ENCODE measurements around the gene CALD1. TPM values are rescaled to one million over a fixed set of nuclear protein-coding genes. Genes with fewer than 3 reads are reported as not detected.

The CALD1 gene
- total and polyA plus RNA-seq, 2 donors, result 17.8 to 78.9 TPM

DNA sequence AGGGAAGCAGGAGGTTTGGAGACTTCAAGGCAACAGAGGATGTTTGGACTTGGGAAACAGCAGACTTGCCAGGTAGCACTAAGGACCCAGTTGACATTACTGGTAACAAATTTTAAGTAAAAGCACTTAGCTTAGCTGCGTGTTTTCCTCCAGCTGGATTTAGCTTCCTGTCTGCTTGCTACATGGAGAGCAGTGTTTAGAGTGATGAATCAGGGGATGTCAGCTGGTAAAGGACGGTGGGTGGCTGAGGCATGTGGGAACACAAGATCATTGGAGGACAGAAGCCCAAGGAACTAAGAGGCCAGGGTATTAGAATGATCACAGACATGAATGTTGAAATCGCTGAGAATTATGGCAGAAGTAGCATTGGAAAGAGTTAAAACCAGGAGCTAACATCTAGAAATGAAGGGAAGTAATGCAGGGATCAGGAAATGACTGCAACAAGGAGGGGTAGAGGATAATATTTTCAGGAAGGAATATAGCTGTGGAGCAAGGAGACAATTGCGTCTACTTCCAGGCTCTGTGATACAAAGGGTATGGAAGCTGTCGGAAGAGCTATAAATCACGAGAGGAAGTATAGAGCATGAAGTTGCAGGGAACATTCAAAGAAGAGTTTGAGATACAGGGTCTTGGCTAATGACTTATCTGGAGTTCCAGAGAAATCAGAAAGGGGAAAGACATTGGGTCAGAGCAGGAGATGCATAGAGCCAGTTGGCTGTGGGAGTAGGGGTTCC lies 34.4 kb downstream of the CALD1 start:
- Histone ChIP-seq H3K4me1 (ENCODE audit: control insufficient read depth in 2 of 2, insufficient read depth in 2 of 2, low read length in 2 of 2) (no peaks in the 10 kb centered on the region), H3K9me3 (ENCODE audit: control insufficient read depth in 2 of 2, insufficient read depth in 1 of 2, low read length in 1 of 2) (no peaks in the 10 kb centered on the region), H3K4me3 (ENCODE audit: low read length in 2 of 2) (no peak overlapping the region), H3K36me3 (ENCODE audit: control insufficient read depth in 2 of 2, insufficient read depth in 2 of 2, low read length in 1 of 2) (no peaks in the 10 kb centered on the region), H3K27me3 (ENCODE audit: control insufficient read depth in 2 of 2, insufficient read depth in 1 of 2, low read length in 1 of 2) (no peaks in the 10 kb centered on the region), H3K27ac (ENCODE audit: low read depth in 1 of 2, low read length in 1 of 2) (no peak overlapping the region)
- WGBS, result 81% methylated on average over 6 of the region's 6 CpGs
- no peak for DNase-seq (ENCODE audit: low read depth in 6 of 9, low spot score in 9 of 9)

- DNase-seq (ENCODE audit: low read depth in 6 of 9, low spot score in 9 of 9), result no peak
- H3K27ac ChIP-seq (ENCODE audit: low read depth in 1 of 2, low read length in 1 of 2), result no peak overlapping the region
- no peaks in the 10 kb centered on the region for H3K36me3 ChIP-seq (ENCODE audit: control insufficient read depth in 2 of 2, insufficient read depth in 2 of 2, low read length in 1 of 2)
- 95% methylated on average over 4 of the region's 4 CpGs for WGBS
- no peaks in the 10 kb centered on the region for H3K9me3 ChIP-seq (ENCODE audit: control insufficient read depth in 2 of 2, insufficient read depth in 1 of 2, low read length in 1 of 2)
- no peaks in the 10 kb centered on the region for H3K27me3 ChIP-seq (ENCODE audit: control insufficient read depth in 2 of 2, insufficient read depth in 1 of 2, low read length in 1 of 2)
- H3K4me3 ChIP-seq (ENCODE audit: low read length in 2 of 2), result no peak overlapping the region
- no peaks in the 10 kb centered on the region for H3K4me1 ChIP-seq (ENCODE audit: control insufficient read depth in 2 of 2, insufficient read depth in 2 of 2, low read length in 2 of 2)
These were observed 35.4 kb downstream of the CALD1 start for GRCh38 chr7:134814730-134815364.

GRCh38 chr7:134818613-134819345 lies 39.3 kb downstream of the CALD1 start:
- Histone ChIP-seq H3K9me3 (ENCODE audit: control insufficient read depth in 2 of 2, insufficient read depth in 1 of 2, low read length in 1 of 2) (no peaks in the 10 kb centered on the region), H3K4me3 (ENCODE audit: low read length in 2 of 2) (no peak overlapping the region), H3K27me3 (ENCODE audit: control insufficient read depth in 2 of 2, insufficient read depth in 1 of 2, low read length in 1 of 2) (no peaks in the 10 kb centered on the region), H3K36me3 (ENCODE audit: control insufficient read depth in 2 of 2, insufficient read depth in 2 of 2, low read length in 1 of 2) (no peaks in the 10 kb centered on the region), H3K27ac (ENCODE audit: low read depth in 1 of 2, low read length in 1 of 2) (no peak overlapping the region), H3K4me1 (ENCODE audit: control insufficient read depth in 2 of 2, insufficient read depth in 2 of 2, low read length in 2 of 2) (no peaks in the 10 kb centered on the region)
- no peak for DNase-seq (ENCODE audit: low read depth in 6 of 9, low spot score in 9 of 9)
- WGBS, result 96% methylated on average over 9 of the region's 9 CpGs

GRCh38 chr7:134819401-134819800 lies 40.0 kb downstream of the CALD1 start:
- 95% methylated on average over 4 of the region's 4 CpGs for WGBS

DNA sequence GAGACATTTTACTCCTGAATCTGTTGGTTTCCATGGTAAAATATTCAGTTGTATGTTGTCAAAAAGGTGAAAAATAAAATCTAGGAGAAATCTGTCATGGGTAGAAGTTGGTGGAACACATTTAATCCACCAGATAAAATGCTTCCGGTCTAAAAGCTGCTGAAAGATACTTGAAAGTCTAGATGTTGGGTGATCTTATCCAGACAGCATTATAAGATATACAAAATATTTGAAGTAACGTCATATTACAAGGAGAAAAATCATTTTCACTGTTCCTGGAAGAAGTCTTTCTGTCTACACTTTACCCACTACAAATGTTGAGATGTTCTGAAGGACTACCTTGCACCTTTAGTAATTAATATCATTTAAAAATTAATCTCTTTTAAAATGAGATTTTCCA lies 40.9 kb downstream of the CALD1 start:
- WGBS, result 93% methylated on average over 2 of the region's 2 CpGs

More at GRCh38 chr7:134819401-134819800, 40.0 kb downstream of the CALD1 start:
- no peaks in the 10 kb centered on the region for H3K4me1 ChIP-seq (ENCODE audit: control insufficient read depth in 2 of 2, insufficient read depth in 2 of 2, low read length in 2 of 2)
- no peak overlapping the region for H3K4me3 ChIP-seq (ENCODE audit: low read length in 2 of 2)
- no peak for DNase-seq (ENCODE audit: low read depth in 6 of 9, low spot score in 9 of 9)
- no peak overlapping the region for H3K27ac ChIP-seq (ENCODE audit: low read depth in 1 of 2, low read length in 1 of 2)
- H3K9me3 ChIP-seq (ENCODE audit: control insufficient read depth in 2 of 2, insufficient read depth in 1 of 2, low read length in 1 of 2), result no peaks in the 10 kb centered on the region
- H3K27me3 ChIP-seq (ENCODE audit: control insufficient read depth in 2 of 2, insufficient read depth in 1 of 2, low read length in 1 of 2), result no peaks in the 10 kb centered on the region
- H3K36me3 ChIP-seq (ENCODE audit: control insufficient read depth in 2 of 2, insufficient read depth in 2 of 2, low read length in 1 of 2), result no peaks in the 10 kb centered on the region

DNA sequence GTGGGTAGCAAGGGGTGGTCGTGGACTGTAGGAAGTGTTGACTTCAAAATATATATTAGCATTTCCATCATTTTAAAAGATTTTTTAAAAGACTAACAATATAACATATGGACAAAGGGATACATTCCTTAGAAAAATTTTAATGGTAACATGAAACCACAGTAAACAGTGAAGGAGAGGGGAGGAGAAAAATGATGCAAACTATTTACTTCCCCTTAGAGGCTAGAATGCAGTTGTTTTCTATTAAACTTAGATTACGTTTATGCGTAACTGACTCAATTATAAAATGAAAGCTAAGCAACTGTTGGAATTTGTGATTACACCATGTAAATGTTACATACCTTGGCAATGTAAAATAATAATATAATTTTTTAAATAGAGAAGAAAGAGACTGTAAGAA lies 41.3 kb downstream of the CALD1 start:
- no peaks in the 10 kb centered on the region for H3K9me3 ChIP-seq (ENCODE audit: control insufficient read depth in 2 of 2, insufficient read depth in 1 of 2, low read length in 1 of 2)
- H3K36me3 ChIP-seq (ENCODE audit: control insufficient read depth in 2 of 2, insufficient read depth in 2 of 2, low read length in 1 of 2), result no peaks in the 10 kb centered on the region
- no peak overlapping the region for H3K4me3 ChIP-seq (ENCODE audit: low read length in 2 of 2)
- no peak overlapping the region for H3K27ac ChIP-seq (ENCODE audit: low read depth in 1 of 2, low read length in 1 of 2)
- no peaks in the 10 kb centered on the region for H3K27me3 ChIP-seq (ENCODE audit: control insufficient read depth in 2 of 2, insufficient read depth in 1 of 2, low read length in 1 of 2)
- DNase-seq (ENCODE audit: low read depth in 6 of 9, low spot score in 9 of 9), result no peak
- 94% methylated on average over 3 of the region's 3 CpGs for WGBS
- no peaks in the 10 kb centered on the region for H3K4me1 ChIP-seq (ENCODE audit: control insufficient read depth in 2 of 2, insufficient read depth in 2 of 2, low read length in 2 of 2)

More for the DNA sequence above, 40.9 kb downstream of the CALD1 start:
- DNase-seq (ENCODE audit: low read depth in 6 of 9, low spot score in 9 of 9), result no peak
- no peaks in the 10 kb centered on the region for H3K27me3 ChIP-seq (ENCODE audit: control insufficient read depth in 2 of 2, insufficient read depth in 1 of 2, low read length in 1 of 2)
- no peaks in the 10 kb centered on the region for H3K4me1 ChIP-seq (ENCODE audit: control insufficient read depth in 2 of 2, insufficient read depth in 2 of 2, low read length in 2 of 2)
- no peaks in the 10 kb centered on the region for H3K9me3 ChIP-seq (ENCODE audit: control insufficient read depth in 2 of 2, insufficient read depth in 1 of 2, low read length in 1 of 2)
- no peaks in the 10 kb centered on the region for H3K36me3 ChIP-seq (ENCODE audit: control insufficient read depth in 2 of 2, insufficient read depth in 2 of 2, low read length in 1 of 2)
- no peak overlapping the region for H3K27ac ChIP-seq (ENCODE audit: low read depth in 1 of 2, low read length in 1 of 2)
- no peak overlapping the region for H3K4me3 ChIP-seq (ENCODE audit: low read length in 2 of 2)

- no peak overlapping the region for H3K27ac ChIP-seq (ENCODE audit: low read depth in 1 of 2, low read length in 1 of 2)
These were observed 44.0 kb downstream of the CALD1 start for GRCh38 chr7:134823400-134823799.

DNA sequence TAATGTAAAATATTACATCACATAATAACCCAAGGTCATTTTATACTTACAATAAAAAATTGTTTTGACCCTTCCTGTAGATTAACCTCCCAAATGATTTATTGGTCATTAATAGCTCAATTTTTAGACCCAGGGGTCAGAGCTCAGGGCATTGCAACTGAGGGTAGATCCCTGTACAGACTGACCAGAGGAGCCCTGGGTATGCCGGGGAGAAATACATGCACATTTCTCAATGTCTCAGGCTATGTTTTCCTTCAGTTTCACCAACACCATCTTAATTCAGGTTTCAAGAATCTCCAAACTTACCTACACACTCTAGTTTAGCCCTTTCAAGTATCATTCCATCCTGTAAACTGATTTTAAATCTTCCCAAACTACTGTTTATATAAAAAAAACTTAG lies 46.2 kb downstream of the CALD1 start:
- H3K27me3 ChIP-seq (ENCODE audit: control insufficient read depth in 2 of 2, insufficient read depth in 1 of 2, low read length in 1 of 2), result no peaks in the 10 kb centered on the region
- no peaks in the 10 kb centered on the region for H3K4me1 ChIP-seq (ENCODE audit: control insufficient read depth in 2 of 2, insufficient read depth in 2 of 2, low read length in 2 of 2)
- no peak overlapping the region for H3K4me3 ChIP-seq (ENCODE audit: low read length in 2 of 2)
- H3K27ac ChIP-seq (ENCODE audit: low read depth in 1 of 2, low read length in 1 of 2), result no peak overlapping the region
- WGBS, result 98% methylated on average over 1 of the region's 1 CpG
- no peaks in the 10 kb centered on the region for H3K36me3 ChIP-seq (ENCODE audit: control insufficient read depth in 2 of 2, insufficient read depth in 2 of 2, low read length in 1 of 2)
- no peaks in the 10 kb centered on the region for H3K9me3 ChIP-seq (ENCODE audit: control insufficient read depth in 2 of 2, insufficient read depth in 1 of 2, low read length in 1 of 2)
- DNase-seq (ENCODE audit: low read depth in 6 of 9, low spot score in 9 of 9), result no peak

More at GRCh38 chr7:134823400-134823799, 44.0 kb downstream of the CALD1 start:
- H3K36me3 ChIP-seq (ENCODE audit: control insufficient read depth in 2 of 2, insufficient read depth in 2 of 2, low read length in 1 of 2), result no peaks in the 10 kb centered on the region
- H3K4me1 ChIP-seq (ENCODE audit: control insufficient read depth in 2 of 2, insufficient read depth in 2 of 2, low read length in 2 of 2), result no peaks in the 10 kb centered on the region
- no peak for DNase-seq (ENCODE audit: low read depth in 6 of 9, low spot score in 9 of 9)
- H3K27me3 ChIP-seq (ENCODE audit: control insufficient read depth in 2 of 2, insufficient read depth in 1 of 2, low read length in 1 of 2), result no peaks in the 10 kb centered on the region
- 97% methylated on average over 1 of the region's 1 CpG for WGBS
- H3K9me3 ChIP-seq (ENCODE audit: control insufficient read depth in 2 of 2, insufficient read depth in 1 of 2, low read length in 1 of 2), result no peaks in the 10 kb centered on the region
- no peak overlapping the region for H3K4me3 ChIP-seq (ENCODE audit: low read length in 2 of 2)

GRCh38 chr7:134826105-134826504 lies 46.7 kb downstream of the CALD1 start:
- Histone ChIP-seq H3K4me3 (ENCODE audit: low read length in 2 of 2) (no peak overlapping the region), H3K27me3 (ENCODE audit: control insufficient read depth in 2 of 2, insufficient read depth in 1 of 2, low read length in 1 of 2) (no peaks in the 10 kb centered on the region), H3K27ac (ENCODE audit: low read depth in 1 of 2, low read length in 1 of 2) (no peak overlapping the region), H3K4me1 (ENCODE audit: control insufficient read depth in 2 of 2, insufficient read depth in 2 of 2, low read length in 2 of 2) (no peaks in the 10 kb centered on the region), H3K9me3 (ENCODE audit: control insufficient read depth in 2 of 2, insufficient read depth in 1 of 2, low read length in 1 of 2) (no peaks in the 10 kb centered on the region), H3K36me3 (ENCODE audit: control insufficient read depth in 2 of 2, insufficient read depth in 2 of 2, low read length in 1 of 2) (no peaks in the 10 kb centered on the region)
- WGBS, result 66% methylated on average over 4 of the region's 4 CpGs
- DNase-seq (ENCODE audit: low read depth in 6 of 9, low spot score in 9 of 9), result no peak
